Esophagus muscularis mucosa (tissue), 3 donors: ENCODE data around the gene PIGH.

Experiments
- CTCF ChIP-seq, 3 experiments: fragments of 200-600 bp in 2 of 3; fragments of 450-650 bp in 1 of 3; sonication (generic) in 2 of 3; IDR thresholded peaks; one replicate each; pipeline ENCODE4 v1.5.1; 2017 to 2019; ENCODE audit warnings: antibody characterized with exemption in 3 of 3, mild to moderate bottlenecking in 2 of 3, moderate library complexity in 1 of 3
- EP300 ChIP-seq: sonication (generic); formaldehyde crosslinking; IDR thresholded peaks from one replicate; pipeline ENCODE4 v1.6.1; 2017; ENCODE audit warnings: antibody characterized with exemption

GRCh38 chr14:67562776-67563150, 37.3 kb downstream of the PIGH start:
- no peak for TF ChIP-seq CTCF (IDR thresholded peaks at IDR 0.05)
- no peak for TF ChIP-seq EP300
